T-helper 1 cell treated with Interleukin-12 subunit alpha and Interleukin-12 subunit beta and Interleukin-4 antibody, amounts not matched to agents 30 ng/mL and 1 ng/mL, for 36 hours (primary cell): ENCODE measurements around the gene SCO1. TPM values are rescaled to one million over a fixed set of nuclear protein-coding genes. Genes with fewer than 3 reads are reported as not detected.

ENCODE experiments used
- intact Hi-C: fragments of 100-400 bp; cut with micrococcal nuclease; formaldehyde crosslinking; loops from one replicate; pipeline ENCODE4 v1.15.1; 2024
- total RNA-seq: library from RNA; stranded (reverse); gene quantifications from 2 replicates; pipeline ENCODE4 v1.2.3, GENCODE V29; 2022

The SCO1 gene
- total RNA-seq, 1 donor from 2014 or later = 28.1 TPM

DNA sequence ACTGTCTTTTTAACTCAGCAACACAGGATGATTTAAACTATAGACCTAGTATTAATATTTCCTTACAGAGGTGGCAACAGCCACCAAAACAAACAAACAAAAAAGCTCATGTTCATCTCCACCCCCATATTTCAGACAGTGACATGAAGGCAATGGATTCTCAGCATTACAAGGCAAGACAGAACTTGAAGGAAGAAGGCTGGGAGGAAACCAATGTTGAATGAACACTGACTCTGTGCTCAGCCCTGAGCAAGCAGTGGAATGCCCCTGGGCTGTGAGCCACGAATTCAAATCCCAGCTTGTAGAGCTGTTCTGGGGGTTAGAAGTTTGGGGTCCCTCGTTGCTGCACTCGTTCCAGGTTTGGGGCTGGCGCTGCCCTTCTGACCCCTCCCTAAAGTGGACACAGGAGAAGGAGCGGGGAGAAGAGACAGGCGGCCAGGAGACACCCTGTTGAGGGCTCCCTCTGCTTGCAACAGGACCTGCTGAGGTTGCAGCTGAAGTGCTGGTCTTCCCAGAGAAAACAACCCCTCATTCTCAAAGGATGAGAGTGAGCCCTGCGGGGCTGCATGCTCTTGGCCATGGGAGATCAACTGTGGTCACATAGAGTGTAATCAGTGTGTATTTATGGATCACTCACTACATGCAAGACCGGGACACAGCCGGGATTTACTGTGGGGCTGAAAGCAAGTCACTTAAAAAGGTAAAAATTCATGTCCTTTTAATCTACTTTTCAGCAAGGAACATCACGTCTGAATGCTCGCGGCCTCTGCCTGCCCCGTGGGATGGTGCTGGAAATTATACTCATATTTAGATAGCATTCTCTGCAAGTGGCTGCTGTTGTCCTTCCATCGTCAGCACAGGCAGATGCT is 74.5 kb downstream of the SCO1 start:
- intact Hi-C loops = no loop called here

Other genes starting within 250 kb of the SCO1 start
- gene MYH4, start 228.0 kb downstream of the SCO1 start, total RNA-seq = not detected in 2 replicates
- not detected in 2 replicates for gene MYH1, start 179.0 kb downstream of the SCO1 start, total RNA-seq
- gene MYH2, start 147.9 kb downstream of the SCO1 start, total RNA-seq = not detected in 2 replicates
- 6.1 TPM in 2 replicates for gene MYH3, start 40.2 kb downstream of the SCO1 start, total RNA-seq
- gene ADPRM, start 61 bp upstream of the SCO1 start, total RNA-seq = 12.2 and 12.7 TPM in 2 replicates
- gene TMEM220, start 32.5 kb upstream of the SCO1 start, total RNA-seq = 0.07 and 0.10 TPM in 2 replicates
- not detected in 2 replicates for gene TMEM238L, start 106.6 kb upstream of the SCO1 start, total RNA-seq
- not detected in 2 replicates for gene PIRT, start 140.6 kb upstream of the SCO1 start, total RNA-seq